ENCODE measurements around the gene RABL2A. TPM values are rescaled to one million over a fixed set of nuclear protein-coding genes. Genes with fewer than 3 reads are reported as not detected.
"Not testable (repeated sequence)": the region's sequence is repeated elsewhere in the genome, so short reads cannot be mapped to it uniquely, and the experiment has no call there.

Gene RABL2A
- total and polyA plus RNA-seq, 2 donors from 2014 or later = 12.8 to 28.4 TPM

- H3K36me3 ChIP-seq (ENCODE audit: control insufficient read depth in 2 of 3, insufficient read depth in 3 of 3, low read length in 3 of 3); H3K4me3 ChIP-seq (ENCODE audit: low read length in 3 of 3); FAIRE-seq; H3K27ac ChIP-seq (ENCODE audit: low read depth in 2 of 2, low read length in 2 of 2); H3K27me3 ChIP-seq (ENCODE audit: control insufficient read depth, insufficient read depth, low read length); H3K4me1 ChIP-seq (ENCODE audit: control insufficient read depth in 2 of 3, insufficient read depth in 2 of 3, low read depth in 1 of 3, low read length in 3 of 3); H3K9me3 ChIP-seq (ENCODE audit: control insufficient read depth in 2 of 3, insufficient read depth in 1 of 3, low read length in 3 of 3); intact Hi-C loops (cut with DNase I); H3K9ac ChIP-seq (ENCODE audit: low read length in 3 of 3): not testable (repeated sequence)
- peak; percentile 33 for TF ChIP-seq CTCF (IDR thresholded peaks at IDR 0.05; ENCODE audit: borderline replicate concordance, extremely low read depth, insufficient read depth)
- DNase-seq = peak; percentile 33 to 66 (median 48)
These were observed 39.9 kb upstream of the RABL2A start for GRCh38 chr2:113587201-113587600.

GRCh38 chr2:113589591-113589990 lies 37.5 kb upstream of the RABL2A start:
- H3K27me3 ChIP-seq (ENCODE audit: control insufficient read depth, insufficient read depth, low read length); intact Hi-C loops (cut with DNase I); H3K27ac ChIP-seq (ENCODE audit: low read depth in 2 of 2, low read length in 2 of 2); DNase-seq; H3K36me3 ChIP-seq (ENCODE audit: control insufficient read depth in 2 of 3, insufficient read depth in 3 of 3, low read length in 3 of 3); H3K9ac ChIP-seq (ENCODE audit: low read length in 3 of 3); H3K4me1 ChIP-seq (ENCODE audit: control insufficient read depth in 2 of 3, insufficient read depth in 2 of 3, low read depth in 1 of 3, low read length in 3 of 3); H3K9me3 ChIP-seq (ENCODE audit: control insufficient read depth in 2 of 3, insufficient read depth in 1 of 3, low read length in 3 of 3); FAIRE-seq; H3K4me3 ChIP-seq (ENCODE audit: low read length in 3 of 3): not testable (repeated sequence)

- H3K36me3 ChIP-seq (ENCODE audit: control insufficient read depth in 2 of 3, insufficient read depth in 3 of 3, low read length in 3 of 3); H3K9me3 ChIP-seq (ENCODE audit: control insufficient read depth in 2 of 3, insufficient read depth in 1 of 3, low read length in 3 of 3); H3K9ac ChIP-seq (ENCODE audit: low read length in 3 of 3); H3K27me3 ChIP-seq (ENCODE audit: control insufficient read depth, insufficient read depth, low read length); FAIRE-seq; H3K4me3 ChIP-seq (ENCODE audit: low read length in 3 of 3); DNase-seq; H3K4me1 ChIP-seq (ENCODE audit: control insufficient read depth in 2 of 3, insufficient read depth in 2 of 3, low read depth in 1 of 3, low read length in 3 of 3); intact Hi-C loops (cut with DNase I); H3K27ac ChIP-seq (ENCODE audit: low read depth in 2 of 2, low read length in 2 of 2): not testable (repeated sequence)
These were observed 35.1 kb upstream of the RABL2A start for GRCh38 chr2:113591926-113592325.

GRCh38 chr2:113593280-113593679 lies 33.8 kb upstream of the RABL2A start:
- H3K4me3 ChIP-seq (ENCODE audit: low read length in 3 of 3); H3K9ac ChIP-seq (ENCODE audit: low read length in 3 of 3); H3K27me3 ChIP-seq (ENCODE audit: control insufficient read depth, insufficient read depth, low read length); intact Hi-C loops (cut with DNase I); H3K36me3 ChIP-seq (ENCODE audit: control insufficient read depth in 2 of 3, insufficient read depth in 3 of 3, low read length in 3 of 3); H3K9me3 ChIP-seq (ENCODE audit: control insufficient read depth in 2 of 3, insufficient read depth in 1 of 3, low read length in 3 of 3); FAIRE-seq; H3K4me1 ChIP-seq (ENCODE audit: control insufficient read depth in 2 of 3, insufficient read depth in 2 of 3, low read depth in 1 of 3, low read length in 3 of 3); H3K27ac ChIP-seq (ENCODE audit: low read depth in 2 of 2, low read length in 2 of 2); DNase-seq: not testable (repeated sequence)

GRCh38 chr2:113595725-113596124 lies 31.3 kb upstream of the RABL2A start:
- intact Hi-C loops (cut with DNase I); H3K9me3 ChIP-seq (ENCODE audit: control insufficient read depth in 2 of 3, insufficient read depth in 1 of 3, low read length in 3 of 3); H3K4me1 ChIP-seq (ENCODE audit: control insufficient read depth in 2 of 3, insufficient read depth in 2 of 3, low read depth in 1 of 3, low read length in 3 of 3); FAIRE-seq; H3K27ac ChIP-seq (ENCODE audit: low read depth in 2 of 2, low read length in 2 of 2); H3K36me3 ChIP-seq (ENCODE audit: control insufficient read depth in 2 of 3, insufficient read depth in 3 of 3, low read length in 3 of 3); H3K9ac ChIP-seq (ENCODE audit: low read length in 3 of 3); H3K27me3 ChIP-seq (ENCODE audit: control insufficient read depth, insufficient read depth, low read length); H3K4me3 ChIP-seq (ENCODE audit: low read length in 3 of 3): not testable (repeated sequence)
- peak in 1 of 5 donors; percentile 19 for DNase-seq

- H3K9me3 ChIP-seq (ENCODE audit: control insufficient read depth in 2 of 3, insufficient read depth in 1 of 3, low read length in 3 of 3); FAIRE-seq; H3K9ac ChIP-seq (ENCODE audit: low read length in 3 of 3); H3K36me3 ChIP-seq (ENCODE audit: control insufficient read depth in 2 of 3, insufficient read depth in 3 of 3, low read length in 3 of 3); H3K4me1 ChIP-seq (ENCODE audit: control insufficient read depth in 2 of 3, insufficient read depth in 2 of 3, low read depth in 1 of 3, low read length in 3 of 3); H3K4me3 ChIP-seq (ENCODE audit: low read length in 3 of 3); intact Hi-C loops (cut with DNase I); H3K27me3 ChIP-seq (ENCODE audit: control insufficient read depth, insufficient read depth, low read length); H3K27ac ChIP-seq (ENCODE audit: low read depth in 2 of 2, low read length in 2 of 2): not testable (repeated sequence)
- DNase-seq = peak in 1 of 5 donors; percentile 50
These were observed 29.9 kb upstream of the RABL2A start for GRCh38 chr2:113597164-113597563.

GRCh38 chr2:113597572-113597971 lies 29.5 kb upstream of the RABL2A start:
- H3K9me3 ChIP-seq (ENCODE audit: control insufficient read depth in 2 of 3, insufficient read depth in 1 of 3, low read length in 3 of 3); H3K27ac ChIP-seq (ENCODE audit: low read depth in 2 of 2, low read length in 2 of 2); intact Hi-C loops (cut with DNase I); H3K4me1 ChIP-seq (ENCODE audit: control insufficient read depth in 2 of 3, insufficient read depth in 2 of 3, low read depth in 1 of 3, low read length in 3 of 3); FAIRE-seq; H3K27me3 ChIP-seq (ENCODE audit: control insufficient read depth, insufficient read depth, low read length); H3K4me3 ChIP-seq (ENCODE audit: low read length in 3 of 3); H3K9ac ChIP-seq (ENCODE audit: low read length in 3 of 3); DNase-seq; H3K36me3 ChIP-seq (ENCODE audit: control insufficient read depth in 2 of 3, insufficient read depth in 3 of 3, low read length in 3 of 3): not testable (repeated sequence)

- H3K36me3 ChIP-seq (ENCODE audit: control insufficient read depth in 2 of 3, insufficient read depth in 3 of 3, low read length in 3 of 3); H3K4me1 ChIP-seq (ENCODE audit: control insufficient read depth in 2 of 3, insufficient read depth in 2 of 3, low read depth in 1 of 3, low read length in 3 of 3); FAIRE-seq; intact Hi-C loops (cut with DNase I); H3K9me3 ChIP-seq (ENCODE audit: control insufficient read depth in 2 of 3, insufficient read depth in 1 of 3, low read length in 3 of 3); H3K4me3 ChIP-seq (ENCODE audit: low read length in 3 of 3); H3K9ac ChIP-seq (ENCODE audit: low read length in 3 of 3); H3K27me3 ChIP-seq (ENCODE audit: control insufficient read depth, insufficient read depth, low read length); H3K27ac ChIP-seq (ENCODE audit: low read depth in 2 of 2, low read length in 2 of 2): not testable (repeated sequence)
- peak in 1 of 5 donors; percentile 66 for DNase-seq
These were observed 28.9 kb upstream of the RABL2A start for GRCh38 chr2:113598180-113598579.
